Measurements from ENCODE around the gene GPR15LG.
A peak's percentile ranks its signal among the peaks of the same experiment; 100 is the strongest.

GPR15LG gene

DNA sequence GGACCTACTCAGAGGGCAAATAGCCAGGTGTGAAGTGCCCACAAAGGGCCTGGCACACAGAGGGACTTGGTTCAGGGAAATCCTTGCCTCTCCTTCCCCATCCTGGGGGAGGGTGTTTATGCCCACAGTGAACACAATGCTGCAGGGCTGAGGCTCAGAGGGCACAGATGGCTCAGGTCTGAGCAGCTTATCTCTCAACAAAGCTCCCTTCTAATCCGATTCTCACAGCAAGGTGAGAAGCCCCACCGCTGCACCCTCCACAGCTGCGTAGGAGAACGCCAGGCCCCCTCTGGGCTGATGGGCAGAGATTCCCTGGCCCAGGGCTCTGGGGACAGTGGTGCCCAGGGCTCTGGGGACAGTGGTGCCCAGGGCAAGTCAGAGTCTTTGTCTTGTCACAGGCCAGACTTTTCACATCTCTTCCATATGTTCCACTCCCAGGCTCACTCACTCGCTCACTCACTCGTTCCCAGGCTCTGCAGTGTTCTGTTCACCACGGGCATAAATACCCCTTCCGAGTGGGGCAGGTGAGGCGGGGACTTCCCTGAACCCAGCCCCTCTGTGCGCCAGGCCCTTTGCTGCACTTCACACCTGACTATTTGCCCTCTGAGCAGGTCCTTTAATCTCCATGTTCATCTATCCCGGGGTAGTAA, 12.1 kb downstream of the GPR15LG start:
- FAIRE-seq (peak; percentile 82), DNase-seq (ENCODE audit: insufficient read length, low spot score) (peak; percentile 74)
- TF ChIP-seq, protein P1, sequence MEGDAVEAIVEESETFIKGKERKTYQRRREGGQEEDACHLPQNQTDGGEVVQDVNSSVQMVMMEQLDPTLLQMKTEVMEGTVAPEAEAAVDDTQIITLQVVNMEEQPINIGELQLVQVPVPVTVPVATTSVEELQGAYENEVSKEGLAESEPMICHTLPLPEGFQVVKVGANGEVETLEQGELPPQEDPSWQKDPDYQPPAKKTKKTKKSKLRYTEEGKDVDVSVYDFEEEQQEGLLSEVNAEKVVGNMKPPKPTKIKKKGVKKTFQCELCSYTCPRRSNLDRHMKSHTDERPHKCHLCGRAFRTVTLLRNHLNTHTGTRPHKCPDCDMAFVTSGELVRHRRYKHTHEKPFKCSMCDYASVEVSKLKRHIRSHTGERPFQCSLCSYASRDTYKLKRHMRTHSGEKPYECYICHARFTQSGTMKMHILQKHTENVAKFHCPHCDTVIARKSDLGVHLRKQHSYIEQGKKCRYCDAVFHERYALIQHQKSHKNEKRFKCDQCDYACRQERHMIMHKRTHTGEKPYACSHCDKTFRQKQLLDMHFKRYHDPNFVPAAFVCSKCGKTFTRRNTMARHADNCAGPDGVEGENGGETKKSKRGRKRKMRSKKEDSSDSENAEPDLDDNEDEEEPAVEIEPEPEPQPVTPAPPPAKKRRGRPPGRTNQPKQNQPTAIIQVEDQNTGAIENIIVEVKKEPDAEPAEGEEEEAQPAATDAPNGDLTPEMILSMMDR (IDR thresholded peaks at IDR 0.05; ENCODE audit: insufficient read depth, missing control alignments): no peak

GRCh38 chr10:84188815-84189214, 15.2 kb downstream of the GPR15LG start:
- FAIRE-seq: no peak
- TF ChIP-seq, protein P1 (IDR thresholded peaks at IDR 0.05; ENCODE audit: insufficient read depth, missing control alignments): no peak

GRCh38 chr10:84190621-84191020, 17.0 kb downstream of the GPR15LG start:
- TF ChIP-seq, protein P1 (IDR thresholded peaks at IDR 0.05; ENCODE audit: insufficient read depth, missing control alignments): no peak
- FAIRE-seq (no peak), DNase-seq (ENCODE audit: insufficient read length, low spot score) (no peak)

More at GRCh38 chr10:84188815-84189214, 15.2 kb downstream of the GPR15LG start:
- no peak for DNase-seq (ENCODE audit: insufficient read length, low spot score)

- DNase-seq (ENCODE audit: insufficient read length, low spot score): no peak
- FAIRE-seq: no peak
- TF ChIP-seq, protein P1 (IDR thresholded peaks at IDR 0.05; ENCODE audit: insufficient read depth, missing control alignments): no peak
Measured at GRCh38 chr10:84191106-84191505, 17.5 kb downstream of the GPR15LG start.

- no peak for FAIRE-seq
- DNase-seq (ENCODE audit: insufficient read length, low spot score): no peak
- TF ChIP-seq, protein P1 (IDR thresholded peaks at IDR 0.05; ENCODE audit: insufficient read depth, missing control alignments): no peak
Measured at GRCh38 chr10:84193327-84193726, 19.7 kb downstream of the GPR15LG start.

DNA sequence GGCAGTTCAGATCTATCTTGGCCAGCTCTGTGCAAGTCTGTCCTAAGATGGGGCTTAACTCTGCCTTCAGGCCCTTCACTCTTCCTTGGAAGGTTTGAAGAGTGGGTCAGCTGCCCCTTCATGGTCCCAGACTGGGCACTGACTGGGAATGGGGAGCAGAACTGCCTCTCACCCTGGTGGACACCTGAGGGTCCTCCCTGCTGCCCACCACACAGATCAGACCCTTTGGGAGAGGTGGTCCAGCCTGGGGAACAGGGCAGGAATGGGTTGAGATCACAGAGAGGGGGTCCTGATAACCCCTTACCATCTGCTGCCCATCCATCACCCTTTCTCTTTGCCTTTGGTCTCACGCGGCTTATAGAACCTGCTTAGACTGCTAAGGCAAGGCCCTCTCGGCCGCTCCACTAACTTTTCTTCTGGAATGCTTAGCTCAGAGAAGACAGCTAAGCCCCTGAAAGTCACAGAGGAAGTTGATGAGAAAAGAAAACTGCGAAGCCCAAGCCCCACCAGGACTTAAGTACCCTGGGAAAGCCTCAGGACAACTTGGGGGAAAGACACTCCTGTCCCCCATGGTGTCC, 20.3 kb downstream of the GPR15LG start:
- FAIRE-seq (no peak), DNase-seq (ENCODE audit: insufficient read length, low spot score) (no peak)
- TF ChIP-seq, protein P1 (IDR thresholded peaks at IDR 0.05; ENCODE audit: insufficient read depth, missing control alignments): no peak

GRCh38 chr10:84194424-84195043, 20.9 kb downstream of the GPR15LG start, which contains the start of gene CDHR1:
TSS of gene CDHR1 (plus strand) at chr10:84194537. CDS start at chr10:84194761, 224 bp downstream.
- TF ChIP-seq, protein P1 (IDR thresholded peaks at IDR 0.05; ENCODE audit: insufficient read depth, missing control alignments): no peak
- peak; percentile 91 for DNase-seq (ENCODE audit: insufficient read length, low spot score)
- FAIRE-seq: no peak

Measured in D721Med (cell line).